GM23338 (cell line): ENCODE measurements around the gene PHKA2. TPM values are rescaled to one million over a fixed set of nuclear protein-coding genes. Genes with fewer than 3 reads are reported as not detected.

Experiments used
- ATAC-seq: fragments of 200-7000 bp; cut with Tn5 transposase; 3 replicates; pipeline ENCODE4 v1.9.1; 2020
- DNase-seq: peaks from one replicate; pipeline ENCODE4 v3.0.0-alpha.2; 2015; ENCODE audit warnings: low spot score
- H2AFZ ChIP-seq: fragments of 200-600 bp; sonication (generic); 2 replicates; pipeline ENCODE4 v1.8.0; 2016; ENCODE audit warnings: antibody characterized with exemption, mild to moderate bottlenecking, moderate library complexity
- H3F3A ChIP-seq: fragments of 200-600 bp; sonication (generic); replicated peaks from 2 replicates; pipeline ENCODE4 v1.8.0; 2017; ENCODE audit warnings: antibody characterized with exemption, mixed run types, low read depth
- H3K27ac ChIP-seq: fragments of 200-600 bp; sonication (generic); 2 replicates; pipeline ENCODE4 v1.6.1; 2016; ENCODE audit warnings: low read depth
- H3K27me3 ChIP-seq: fragments of 200-600 bp; sonication (generic); 2 replicates; pipeline ENCODE4 v1.8.0; 2016; ENCODE audit warnings: mild to moderate bottlenecking, mixed run types, moderate library complexity; ENCODE audit not compliant: insufficient read depth
- H3K36me3 ChIP-seq: fragments of 200-600 bp; sonication (generic); 2 replicates; pipeline ENCODE4 v1.8.0; 2016; ENCODE audit warnings: mild to moderate bottlenecking; ENCODE audit not compliant: insufficient read depth
- H3K4me1 ChIP-seq: fragments of 200-600 bp; sonication (generic); 2 replicates; pipeline ENCODE4 v1.8.0; 2016; ENCODE audit warnings: mild to moderate bottlenecking, moderate library complexity; ENCODE audit not compliant: insufficient read depth
- H3K4me2 ChIP-seq: fragments of 200-600 bp; sonication (generic); 2 replicates; pipeline ENCODE4 v1.7.1; 2017; ENCODE audit warnings: mixed run types
- H3K4me3 ChIP-seq: fragments of 200-600 bp; sonication (generic); 2 replicates; pipeline ENCODE4 v1.6.1; 2016; ENCODE audit warnings: mixed run types
- H3K79me2 ChIP-seq: fragments of 200-600 bp; sonication (generic); replicated peaks from 2 replicates; pipeline ENCODE4 v1.8.0; 2017; ENCODE audit warnings: mild to moderate bottlenecking; ENCODE audit not compliant: insufficient read depth
- H3K9me2 ChIP-seq: fragments of 200-600 bp; sonication (generic); 2 replicates; pipeline ENCODE4 v1.8.0; 2017; ENCODE audit not compliant: insufficient read depth
- H4K20me1 ChIP-seq: fragments of 200-600 bp; sonication (generic); replicated peaks from 2 replicates; pipeline ENCODE4 v1.8.0; 2017; ENCODE audit warnings: mild to moderate bottlenecking; ENCODE audit not compliant: insufficient read depth
- H3K27ac Mint-ChIP-seq: 2 replicates; pipeline ENCODE4 v1.8.0; 2020; ENCODE audit warnings: inconsistent platforms, mild to moderate bottlenecking, moderate library complexity, mixed read lengths
- H3K27me3 Mint-ChIP-seq: 3 replicates; pipeline ENCODE4 v1.8.0; 2022; ENCODE audit warnings: low read depth, mild to moderate bottlenecking, moderate library complexity, mixed read lengths, inconsistent platforms; ENCODE audit not compliant: insufficient read depth, poor library complexity
- H3K36me3 Mint-ChIP-seq: 3 replicates; pipeline ENCODE4 v1.8.0; 2021; ENCODE audit warnings: low read depth, mild to moderate bottlenecking, inconsistent platforms, moderate library complexity, mixed read lengths
- H3K4me1 Mint-ChIP-seq: 3 replicates; pipeline ENCODE4 v1.8.0; 2020; ENCODE audit warnings: mild to moderate bottlenecking, inconsistent platforms, mixed read lengths
- H3K4me3 Mint-ChIP-seq: 3 replicates; pipeline ENCODE4 v1.8.0; 2021; ENCODE audit warnings: moderate library complexity, mild to moderate bottlenecking, inconsistent platforms, mixed read lengths
- H3K9me3 Mint-ChIP-seq: 3 replicates; pipeline ENCODE4 v1.8.0; 2020; ENCODE audit warnings: moderate library complexity, mild to moderate bottlenecking, inconsistent platforms, mixed read lengths
- CREB1 ChIP-seq: fragments of 250-450 bp; sonication (Bioruptor Pico); IDR thresholded peaks from 2 replicates; pipeline ENCODE4 v1.5.0; 2020; ENCODE audit warnings: low read depth, mild to moderate bottlenecking, moderate library complexity
- EZH2 ChIP-seq: fragments of 200-600 bp; sonication (generic); IDR thresholded peaks from one replicate; pipeline ENCODE4 v1.8.0; 2017; ENCODE audit warnings: antibody characterized with exemption, mild to moderate bottlenecking, low read depth; ENCODE audit not compliant: unreplicated experiment
- EZH2phosphoT487 ChIP-seq: fragments of 200-600 bp; sonication (generic); IDR thresholded peaks from one replicate; pipeline ENCODE4 v1.8.1; 2018; ENCODE audit warnings: antibody characterized with exemption; ENCODE audit not compliant: unreplicated experiment
- POLR2AphosphoS5 ChIP-seq: IDR thresholded peaks from 2 replicates; pipeline ENCODE4 v1.6.1; 2016; ENCODE audit warnings: antibody characterized with exemption, low read depth
- STAT1 ChIP-seq: IDR thresholded peaks from one replicate; pipeline ENCODE4 v1.6.1; 2016; ENCODE audit warnings: antibody characterized with exemption; ENCODE audit not compliant: unreplicated experiment
- ZNF114 ChIP-seq: fragments of 250-450 bp; sonication (Bioruptor Pico); IDR thresholded peaks from 2 replicates; pipeline ENCODE4 v1.5.0; 2020; ENCODE audit warnings: mild to moderate bottlenecking, moderate library complexity
- ZNF331 ChIP-seq: fragments of 250-450 bp; sonication (Bioruptor Pico); IDR thresholded peaks from 2 replicates; pipeline ENCODE4 v1.5.0; 2020; ENCODE audit warnings: low read depth, mild to moderate bottlenecking, moderate library complexity
- polyA plus RNA-seq: library from polyadenylated mRNA; unstranded; fragments of >200 nt; fragmentation: Nextera tagmentation; extraction: Ambion mirVana; gene quantifications from 2 replicates; pipeline ENCODE4 v1.2.1, GENCODE V29; 2016
- total RNA-seq: library from RNA; depleted of rRNA; stranded (reverse); fragments of >200 nt; shearing (Covaris generic); gene quantifications from 2 replicates; pipeline ENCODE4 v1.2.3, GENCODE V29; 2014
- TF ChIP-seq, protein P1 (sequence below): fragments of 250-450 bp; sonication (Bioruptor Pico); IDR thresholded peaks from 2 replicates; pipeline ENCODE4 v1.5.0; 2020; ENCODE audit warnings: mild to moderate bottlenecking, moderate library complexity
- TF ChIP-seq, protein P2 (sequence below): IDR thresholded peaks from 2 replicates; pipeline ENCODE4 v1.6.1; 2016; ENCODE audit warnings: antibody characterized with exemption
- TF ChIP-seq, protein P3 (sequence below): IDR thresholded peaks from one replicate; pipeline ENCODE4 v1.6.1; 2018; ENCODE audit warnings: antibody characterized with exemption; ENCODE audit not compliant: unreplicated experiment

The PHKA2 gene
- total and polyA plus RNA-seq, 2 experiments from 2014 or later: 8.0 to 23.9 TPM

DNA sequence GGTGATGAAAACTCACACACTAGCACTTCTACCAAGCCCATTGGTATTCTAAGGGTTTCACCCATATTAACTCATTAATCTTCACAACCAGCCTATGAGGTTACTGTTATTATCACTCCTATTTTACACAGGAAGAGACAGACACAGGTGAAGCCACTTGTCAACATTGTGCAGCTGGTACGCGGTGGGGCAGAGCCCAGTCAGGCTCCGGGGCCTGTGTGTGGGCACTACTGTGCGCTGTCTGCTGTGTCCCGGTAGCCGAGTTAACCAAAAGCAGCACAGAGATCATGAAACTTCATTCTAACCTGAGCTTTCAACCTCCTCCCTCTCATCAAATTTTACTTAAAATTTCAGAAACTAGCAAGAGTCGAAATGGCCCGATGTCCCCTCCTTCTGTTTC lies 111.3 kb downstream of the PHKA2 start:
- TF ChIP-seq EZH2phosphoT487: no peak
- no peak for TF ChIP-seq EZH2
- no peak for TF ChIP-seq ZNF114 (CRISPR knock-in tag)
- no peak for TF ChIP-seq ZNF331 (CRISPR knock-in tag)
- TF ChIP-seq, protein P1, sequence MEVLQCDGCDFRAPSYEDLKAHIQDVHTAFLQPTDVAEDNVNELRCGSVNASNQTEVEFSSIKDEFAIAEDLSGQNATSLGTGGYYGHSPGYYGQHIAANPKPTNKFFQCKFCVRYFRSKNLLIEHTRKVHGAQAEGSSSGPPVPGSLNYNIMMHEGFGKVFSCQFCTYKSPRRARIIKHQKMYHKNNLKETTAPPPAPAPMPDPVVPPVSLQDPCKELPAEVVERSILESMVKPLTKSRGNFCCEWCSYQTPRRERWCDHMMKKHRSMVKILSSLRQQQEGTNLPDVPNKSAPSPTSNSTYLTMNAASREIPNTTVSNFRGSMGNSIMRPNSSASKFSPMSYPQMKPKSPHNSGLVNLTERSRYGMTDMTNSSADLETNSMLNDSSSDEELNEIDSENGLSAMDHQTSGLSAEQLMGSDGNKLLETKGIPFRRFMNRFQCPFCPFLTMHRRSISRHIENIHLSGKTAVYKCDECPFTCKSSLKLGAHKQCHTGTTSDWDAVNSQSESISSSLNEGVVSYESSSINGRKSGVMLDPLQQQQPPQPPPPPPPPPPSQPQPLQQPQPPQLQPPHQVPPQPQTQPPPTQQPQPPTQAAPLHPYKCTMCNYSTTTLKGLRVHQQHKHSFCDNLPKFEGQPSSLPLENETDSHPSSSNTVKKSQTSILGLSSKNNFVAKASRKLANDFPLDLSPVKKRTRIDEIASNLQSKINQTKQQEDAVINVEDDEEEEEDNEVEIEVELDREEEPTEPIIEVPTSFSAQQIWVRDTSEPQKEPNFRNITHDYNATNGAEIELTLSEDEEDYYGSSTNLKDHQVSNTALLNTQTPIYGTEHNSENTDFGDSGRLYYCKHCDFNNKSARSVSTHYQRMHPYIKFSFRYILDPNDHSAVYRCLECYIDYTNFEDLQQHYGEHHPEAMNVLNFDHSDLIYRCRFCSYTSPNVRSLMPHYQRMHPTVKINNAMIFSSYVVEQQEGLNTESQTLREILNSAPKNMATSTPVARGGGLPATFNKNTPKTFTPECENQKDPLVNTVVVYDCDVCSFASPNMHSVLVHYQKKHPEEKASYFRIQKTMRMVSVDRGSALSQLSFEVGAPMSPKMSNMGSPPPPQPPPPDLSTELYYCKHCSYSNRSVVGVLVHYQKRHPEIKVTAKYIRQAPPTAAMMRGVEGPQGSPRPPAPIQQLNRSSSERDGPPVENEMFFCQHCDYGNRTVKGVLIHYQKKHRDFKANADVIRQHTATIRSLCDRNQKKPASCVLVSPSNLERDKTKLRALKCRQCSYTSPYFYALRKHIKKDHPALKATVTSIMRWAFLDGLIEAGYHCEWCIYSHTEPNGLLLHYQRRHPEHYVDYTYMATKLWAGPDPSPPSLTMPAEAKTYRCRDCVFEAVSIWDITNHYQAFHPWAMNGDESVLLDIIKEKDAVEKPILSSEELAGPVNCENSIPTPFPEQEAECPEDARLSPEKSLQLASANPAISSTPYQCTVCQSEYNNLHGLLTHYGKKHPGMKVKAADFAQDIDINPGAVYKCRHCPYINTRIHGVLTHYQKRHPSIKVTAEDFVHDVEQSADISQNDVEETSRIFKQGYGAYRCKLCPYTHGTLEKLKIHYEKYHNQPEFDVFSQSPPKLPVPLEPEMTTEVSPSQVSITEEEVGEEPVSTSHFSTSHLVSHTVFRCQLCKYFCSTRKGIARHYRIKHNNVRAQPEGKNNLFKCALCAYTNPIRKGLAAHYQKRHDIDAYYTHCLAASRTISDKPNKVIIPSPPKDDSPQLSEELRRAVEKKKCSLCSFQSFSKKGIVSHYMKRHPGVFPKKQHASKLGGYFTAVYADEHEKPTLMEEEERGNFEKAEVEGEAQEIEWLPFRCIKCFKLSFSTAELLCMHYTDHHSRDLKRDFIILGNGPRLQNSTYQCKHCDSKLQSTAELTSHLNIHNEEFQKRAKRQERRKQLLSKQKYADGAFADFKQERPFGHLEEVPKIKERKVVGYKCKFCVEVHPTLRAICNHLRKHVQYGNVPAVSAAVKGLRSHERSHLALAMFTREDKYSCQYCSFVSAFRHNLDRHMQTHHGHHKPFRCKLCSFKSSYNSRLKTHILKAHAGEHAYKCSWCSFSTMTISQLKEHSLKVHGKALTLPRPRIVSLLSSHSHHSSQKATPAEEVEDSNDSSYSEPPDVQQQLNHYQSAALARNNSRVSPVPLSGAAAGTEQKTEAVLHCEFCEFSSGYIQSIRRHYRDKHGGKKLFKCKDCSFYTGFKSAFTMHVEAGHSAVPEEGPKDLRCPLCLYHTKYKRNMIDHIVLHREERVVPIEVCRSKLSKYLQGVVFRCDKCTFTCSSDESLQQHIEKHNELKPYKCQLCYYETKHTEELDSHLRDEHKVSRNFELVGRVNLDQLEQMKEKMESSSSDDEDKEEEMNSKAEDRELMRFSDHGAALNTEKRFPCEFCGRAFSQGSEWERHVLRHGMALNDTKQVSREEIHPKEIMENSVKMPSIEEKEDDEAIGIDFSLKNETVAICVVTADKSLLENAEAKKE (CRISPR knock-in tag): no peak
- TF ChIP-seq CREB1 (CRISPR knock-in tag): no peak
- no peak for TF ChIP-seq STAT1
- TF ChIP-seq POLR2AphosphoS5: no peak
- TF ChIP-seq, protein P2, sequence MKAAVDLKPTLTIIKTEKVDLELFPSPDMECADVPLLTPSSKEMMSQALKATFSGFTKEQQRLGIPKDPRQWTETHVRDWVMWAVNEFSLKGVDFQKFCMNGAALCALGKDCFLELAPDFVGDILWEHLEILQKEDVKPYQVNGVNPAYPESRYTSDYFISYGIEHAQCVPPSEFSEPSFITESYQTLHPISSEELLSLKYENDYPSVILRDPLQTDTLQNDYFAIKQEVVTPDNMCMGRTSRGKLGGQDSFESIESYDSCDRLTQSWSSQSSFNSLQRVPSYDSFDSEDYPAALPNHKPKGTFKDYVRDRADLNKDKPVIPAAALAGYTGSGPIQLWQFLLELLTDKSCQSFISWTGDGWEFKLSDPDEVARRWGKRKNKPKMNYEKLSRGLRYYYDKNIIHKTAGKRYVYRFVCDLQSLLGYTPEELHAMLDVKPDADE: no peak
- TF ChIP-seq, protein P3, sequence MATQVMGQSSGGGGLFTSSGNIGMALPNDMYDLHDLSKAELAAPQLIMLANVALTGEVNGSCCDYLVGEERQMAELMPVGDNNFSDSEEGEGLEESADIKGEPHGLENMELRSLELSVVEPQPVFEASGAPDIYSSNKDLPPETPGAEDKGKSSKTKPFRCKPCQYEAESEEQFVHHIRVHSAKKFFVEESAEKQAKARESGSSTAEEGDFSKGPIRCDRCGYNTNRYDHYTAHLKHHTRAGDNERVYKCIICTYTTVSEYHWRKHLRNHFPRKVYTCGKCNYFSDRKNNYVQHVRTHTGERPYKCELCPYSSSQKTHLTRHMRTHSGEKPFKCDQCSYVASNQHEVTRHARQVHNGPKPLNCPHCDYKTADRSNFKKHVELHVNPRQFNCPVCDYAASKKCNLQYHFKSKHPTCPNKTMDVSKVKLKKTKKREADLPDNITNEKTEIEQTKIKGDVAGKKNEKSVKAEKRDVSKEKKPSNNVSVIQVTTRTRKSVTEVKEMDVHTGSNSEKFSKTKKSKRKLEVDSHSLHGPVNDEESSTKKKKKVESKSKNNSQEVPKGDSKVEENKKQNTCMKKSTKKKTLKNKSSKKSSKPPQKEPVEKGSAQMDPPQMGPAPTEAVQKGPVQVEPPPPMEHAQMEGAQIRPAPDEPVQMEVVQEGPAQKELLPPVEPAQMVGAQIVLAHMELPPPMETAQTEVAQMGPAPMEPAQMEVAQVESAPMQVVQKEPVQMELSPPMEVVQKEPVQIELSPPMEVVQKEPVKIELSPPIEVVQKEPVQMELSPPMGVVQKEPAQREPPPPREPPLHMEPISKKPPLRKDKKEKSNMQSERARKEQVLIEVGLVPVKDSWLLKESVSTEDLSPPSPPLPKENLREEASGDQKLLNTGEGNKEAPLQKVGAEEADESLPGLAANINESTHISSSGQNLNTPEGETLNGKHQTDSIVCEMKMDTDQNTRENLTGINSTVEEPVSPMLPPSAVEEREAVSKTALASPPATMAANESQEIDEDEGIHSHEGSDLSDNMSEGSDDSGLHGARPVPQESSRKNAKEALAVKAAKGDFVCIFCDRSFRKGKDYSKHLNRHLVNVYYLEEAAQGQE: no peak
- Histone ChIP-seq H3K79me2 (no peaks in the 10 kb centered on the region), H3K9me2 (no peaks in the 10 kb centered on the region), H2AFZ (no peak overlapping the region), H3F3A (no peaks in the 10 kb centered on the region), H3K36me3 (no peaks in the 10 kb centered on the region), H3K4me1 (no peaks in the 10 kb centered on the region), H3K27ac (no peak overlapping the region), H3K27me3 (no peaks in the 10 kb centered on the region), H3K4me3 (no peak overlapping the region), H3K4me2 (no peak overlapping the region), H4K20me1 (no peaks in the 10 kb centered on the region)
- ATAC-seq (no peak), DNase-seq (no peak)
- Mint-ChIP-seq H3K27ac (no peak overlapping the region), H3K36me3 (no peaks in the 10 kb centered on the region), H3K27me3 (no peaks in the 10 kb centered on the region), H3K4me3 (no peak overlapping the region), H3K9me3 (no peaks in the 10 kb centered on the region; the same call in 2 of the 3 replicates), H3K4me1 (no peaks in the 10 kb centered on the region; the same call in 2 of the 3 replicates)
